Keratinocyte (primary cell): ENCODE results near the gene HECA.
"Not testable (repeated sequence)": the region's sequence is repeated elsewhere in the genome, so short reads cannot be mapped to it uniquely, and the experiment has no call there.

ENCODE experiments used
- CTCF ChIP-seq, 3 experiments: IDR thresholded peaks in 1 of 3; conservative IDR thresholded peaks in 1 of 3; optimal IDR thresholded peaks in 1 of 3; 2 replicates in 2 of 3; 3 replicates in 1 of 3; pipeline versions ENCODE3 to v1.5.1; 2011; ENCODE audit warnings: low read length in 3 of 3, mild to moderate bottlenecking in 3 of 3, moderate library complexity in 2 of 3, control low read depth in 1 of 3, inconsistent platforms in 1 of 3; ENCODE audit not compliant: insufficient read depth in 2 of 3; ENCODE audit errors: extremely low read depth in 1 of 3
- EZH2 ChIP-seq: IDR thresholded peaks from one replicate; pipeline ENCODE4 v1.6.1; 2012; ENCODE audit warnings: inconsistent platforms, mild to moderate bottlenecking, low read length, moderate library complexity

GRCh38 chr6:139140854-139141253 lies 6.0 kb downstream of the HECA start:
- not testable (repeated sequence) for TF ChIP-seq CTCF (optimal IDR thresholded peaks at IDR 0.05 in 1 of 3, IDR thresholded peaks at IDR 0.05 in 1 of 3, conservative IDR thresholded peaks at IDR 0.05 in 1 of 3; ENCODE audit: extremely low read depth in 1 of 3, insufficient read depth in 2 of 3, low read length in 3 of 3); EZH2
